HG03439 (cell line): ENCODE data around the gene TENM3.

ENCODE experiments used
- ATAC-seq: cut with Tn5 transposase; IDR thresholded peaks from one replicate; pipeline ENCODE4 v1.9.1; 2021; ENCODE audit warnings: mild to moderate bottlenecking, moderate library complexity; ENCODE audit not compliant: unreplicated experiment

TENM3 gene

GRCh38 chr4:182655340-182655739 lies 412.1 kb downstream of the TENM3 start:
- ATAC-seq: no peak

DNA sequence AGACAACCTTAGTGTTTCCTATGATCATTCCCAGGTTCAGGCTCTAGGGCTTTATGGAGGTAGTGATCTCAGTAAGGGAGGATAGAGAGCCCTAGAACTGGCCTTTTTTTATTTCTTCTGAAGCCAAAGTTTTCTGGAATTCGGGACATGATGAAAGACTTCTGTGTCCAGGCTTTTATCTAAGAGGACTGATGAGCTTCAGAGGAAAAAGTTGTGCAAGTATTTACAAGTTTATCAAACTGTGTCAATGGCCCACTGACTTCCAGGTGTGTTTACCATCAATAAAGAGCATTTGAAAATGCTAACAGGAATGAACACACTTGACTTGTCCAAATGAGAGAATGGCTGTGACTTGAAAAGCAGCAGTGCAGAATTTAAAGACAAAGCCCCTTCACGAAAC lies 419.3 kb downstream of the TENM3 start:
- ATAC-seq: no peak

DNA sequence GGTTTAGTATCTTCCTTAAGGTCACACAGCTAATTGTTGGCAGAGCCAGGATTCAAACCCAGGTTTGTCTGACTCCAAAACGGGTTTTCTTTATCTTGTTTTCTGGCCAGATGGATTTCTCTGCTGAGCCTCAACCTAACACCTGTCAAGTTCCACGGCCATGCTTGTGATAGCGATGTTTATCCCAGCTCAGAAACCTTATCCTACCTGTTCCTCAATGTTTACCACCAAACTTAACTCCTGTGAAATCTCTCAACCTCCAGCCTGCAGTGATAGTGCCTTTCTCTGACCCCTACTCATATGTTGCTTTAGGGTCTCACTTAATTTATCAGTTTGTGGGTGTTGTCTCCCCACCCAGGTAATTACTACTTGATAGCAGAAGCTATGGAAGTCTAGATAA lies 428.0 kb downstream of the TENM3 start:
- no peak for ATAC-seq

DNA sequence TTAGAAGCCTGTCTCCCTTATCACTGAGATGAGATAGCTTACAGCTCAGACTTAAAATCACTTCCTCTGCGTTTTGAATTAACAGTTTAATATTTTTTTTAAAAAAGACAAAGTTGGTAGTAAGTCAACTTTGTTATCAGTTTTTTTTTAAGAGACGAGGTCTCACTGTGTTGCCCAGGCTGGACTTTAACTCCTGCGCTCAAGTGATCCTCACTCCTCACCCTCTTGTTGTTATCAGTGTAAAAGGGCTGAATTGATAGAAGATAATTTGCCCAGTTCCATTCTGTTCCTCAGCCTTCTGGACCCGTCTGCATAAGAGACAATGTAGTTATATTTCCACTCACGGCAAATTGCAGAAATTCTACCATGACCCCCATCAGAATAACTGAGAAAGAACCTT lies 428.5 kb downstream of the TENM3 start:
- no peak for ATAC-seq

GRCh38 chr4:182678590-182678989 lies 435.4 kb downstream of the TENM3 start:
- no peak for ATAC-seq

DNA sequence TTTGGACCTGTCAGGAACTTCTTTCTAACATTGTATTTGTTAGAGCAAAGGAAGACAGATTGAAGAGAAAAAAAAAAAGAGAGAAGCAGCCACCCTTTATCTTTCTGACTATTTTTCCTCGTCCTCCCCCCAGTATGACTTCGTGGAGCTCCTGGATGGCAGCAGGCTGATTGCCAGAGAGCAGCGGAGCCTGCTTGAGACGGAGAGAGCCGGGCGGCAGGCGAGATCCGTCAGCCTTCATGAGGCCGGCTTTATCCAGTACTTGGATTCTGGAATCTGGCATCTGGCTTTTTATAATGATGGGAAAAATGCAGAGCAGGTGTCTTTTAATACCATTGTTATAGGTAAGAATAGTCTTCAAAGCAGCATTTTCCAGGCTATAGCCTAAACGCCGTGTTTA lies 436.3 kb downstream of the TENM3 start:
- ATAC-seq: no peak

- no peak for ATAC-seq
Observed at GRCh38 chr4:182680234-182680653, 437.0 kb downstream of the TENM3 start.

GRCh38 chr4:182683661-182684060 lies 440.5 kb downstream of the TENM3 start:
- no peak for ATAC-seq

DNA sequence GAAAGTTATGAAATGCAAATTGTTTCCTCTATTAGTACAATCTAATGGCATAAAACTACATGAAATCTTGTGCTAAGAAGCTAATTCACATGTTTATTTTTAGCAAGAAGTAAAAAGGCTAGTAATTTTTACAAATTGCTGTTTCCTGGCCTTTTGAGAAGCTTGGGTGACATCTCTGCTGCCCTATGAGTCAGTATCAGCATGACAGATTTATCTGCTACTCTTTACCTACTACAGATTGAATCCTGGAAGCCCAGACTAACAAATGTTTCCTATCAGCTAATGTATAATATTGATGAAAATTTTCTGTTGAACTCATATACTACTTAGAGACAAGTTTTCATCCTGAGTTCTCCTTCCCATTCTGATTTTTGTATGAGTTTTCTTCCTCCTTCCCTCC lies 441.6 kb downstream of the TENM3 start:
- ATAC-seq: no peak

- no peak for ATAC-seq
Observed at GRCh38 chr4:182688081-182688480, 444.9 kb downstream of the TENM3 start.

DNA sequence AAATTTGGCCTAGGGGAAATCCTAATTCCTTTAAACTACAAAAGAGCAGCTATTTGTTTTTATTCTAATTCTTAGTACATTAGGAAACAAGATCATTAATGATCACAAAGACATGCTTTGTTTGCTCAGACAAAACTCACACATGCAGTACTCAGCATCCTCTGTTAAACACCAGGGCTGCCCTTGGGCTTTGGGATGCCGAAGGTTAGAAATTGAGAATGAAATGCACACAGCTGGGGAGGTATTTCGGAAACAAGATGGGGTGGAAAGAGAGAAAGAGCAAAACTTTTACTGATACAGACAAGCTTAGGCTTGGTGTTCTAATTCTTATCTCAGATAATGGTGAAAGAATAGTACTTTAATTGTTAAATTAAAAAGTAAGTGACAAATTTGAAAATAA lies 451.3 kb downstream of the TENM3 start:
- no peak for ATAC-seq

- ATAC-seq: no peak
Observed at GRCh38 chr4:182695009-182695408, 451.8 kb downstream of the TENM3 start.

DNA sequence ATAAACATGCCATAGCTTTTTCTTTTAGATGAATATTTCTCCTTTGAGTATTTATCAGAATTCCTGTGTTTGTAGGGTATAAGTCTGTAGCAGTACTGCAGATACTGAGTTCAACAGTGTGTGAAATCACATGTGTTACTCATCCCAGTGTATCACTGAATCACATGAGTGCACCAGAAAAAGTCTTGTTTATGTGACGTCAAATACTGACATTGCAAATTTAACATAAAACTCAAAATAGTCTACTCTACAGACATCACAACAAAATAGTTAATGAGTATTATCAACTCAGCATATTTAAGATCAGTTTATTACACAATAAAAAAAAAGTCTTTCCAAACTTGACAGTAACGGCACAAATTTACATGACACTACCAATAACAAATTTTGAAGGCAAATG lies 452.6 kb downstream of the TENM3 start:
- ATAC-seq: no peak

DNA sequence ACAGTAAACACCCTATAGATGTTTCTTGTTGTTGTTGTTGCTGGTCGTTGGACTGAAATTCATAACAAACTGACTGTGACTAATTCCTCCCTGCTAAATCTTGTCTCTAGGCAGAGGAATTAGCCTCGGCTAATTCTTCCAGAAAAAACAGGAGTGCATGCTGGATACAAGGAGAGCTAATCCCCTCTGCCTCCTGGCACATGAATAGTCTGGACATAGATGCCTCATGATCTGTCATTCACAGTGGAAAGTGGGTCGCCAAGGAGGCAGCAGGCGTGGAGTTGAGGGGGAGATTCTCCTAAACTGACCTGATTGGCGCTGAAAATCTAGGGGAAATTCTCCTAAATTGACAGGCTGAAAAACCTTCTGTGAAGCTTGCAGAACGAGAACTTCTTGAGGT lies 453.9 kb downstream of the TENM3 start:
- ATAC-seq: no peak

DNA sequence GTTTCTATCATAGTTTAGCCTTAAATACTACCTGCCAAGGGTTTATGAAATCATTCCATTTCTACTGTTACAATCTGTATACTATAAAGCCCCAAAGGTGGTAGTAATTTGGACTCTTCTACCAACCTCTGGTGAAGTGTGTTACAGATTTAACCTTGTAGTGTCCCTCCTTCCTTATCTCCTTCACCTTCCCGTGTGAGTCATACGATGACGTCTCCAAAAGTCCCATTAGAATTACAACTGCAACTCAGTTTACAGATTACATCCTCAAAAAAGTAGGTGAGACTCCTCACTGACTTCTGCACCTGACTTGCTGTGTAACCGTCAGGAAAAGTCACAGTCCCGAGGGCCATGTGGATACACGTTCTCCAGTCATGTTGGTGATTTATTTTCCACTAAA lies 455.0 kb downstream of the TENM3 start:
- ATAC-seq: no peak

DNA sequence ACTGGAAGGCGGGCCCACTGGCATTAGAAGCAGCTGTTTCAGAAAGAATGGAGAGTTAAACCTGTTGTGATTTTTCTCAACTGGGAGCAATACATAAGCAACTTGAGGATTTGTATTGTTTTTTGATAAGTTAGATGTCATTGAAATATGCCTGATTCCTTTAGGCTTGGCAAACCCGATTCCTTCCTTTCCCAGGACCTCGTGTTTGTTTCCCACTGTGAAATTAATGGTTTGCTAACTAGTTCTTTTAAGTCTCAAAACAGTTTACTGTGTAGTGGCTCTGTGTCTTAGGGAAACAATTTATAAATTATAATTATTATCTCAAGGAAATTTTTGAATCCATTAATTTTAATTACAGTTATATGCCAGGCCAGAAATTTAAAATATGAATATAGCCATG lies 456.0 kb downstream of the TENM3 start:
- ATAC-seq: no peak

DNA sequence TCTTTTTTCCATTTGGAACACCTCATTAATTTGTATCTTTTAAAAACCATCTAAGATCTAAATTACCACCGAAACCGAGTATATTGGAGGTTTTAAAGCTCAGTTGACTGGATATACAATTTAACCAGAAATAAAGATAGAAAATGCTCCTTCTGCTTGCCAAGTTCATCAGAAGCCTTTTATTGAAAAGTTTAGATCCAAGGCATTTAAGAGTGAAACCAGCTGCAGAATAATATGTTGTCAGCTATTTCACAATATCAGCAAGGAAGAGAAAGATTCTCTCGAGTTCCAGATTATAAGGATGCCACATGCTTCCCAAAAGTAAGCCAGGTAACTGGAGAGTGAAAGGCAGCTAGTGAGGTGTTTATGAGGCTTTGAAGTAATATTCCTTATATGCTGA lies 456.6 kb downstream of the TENM3 start:
- no peak for ATAC-seq

DNA sequence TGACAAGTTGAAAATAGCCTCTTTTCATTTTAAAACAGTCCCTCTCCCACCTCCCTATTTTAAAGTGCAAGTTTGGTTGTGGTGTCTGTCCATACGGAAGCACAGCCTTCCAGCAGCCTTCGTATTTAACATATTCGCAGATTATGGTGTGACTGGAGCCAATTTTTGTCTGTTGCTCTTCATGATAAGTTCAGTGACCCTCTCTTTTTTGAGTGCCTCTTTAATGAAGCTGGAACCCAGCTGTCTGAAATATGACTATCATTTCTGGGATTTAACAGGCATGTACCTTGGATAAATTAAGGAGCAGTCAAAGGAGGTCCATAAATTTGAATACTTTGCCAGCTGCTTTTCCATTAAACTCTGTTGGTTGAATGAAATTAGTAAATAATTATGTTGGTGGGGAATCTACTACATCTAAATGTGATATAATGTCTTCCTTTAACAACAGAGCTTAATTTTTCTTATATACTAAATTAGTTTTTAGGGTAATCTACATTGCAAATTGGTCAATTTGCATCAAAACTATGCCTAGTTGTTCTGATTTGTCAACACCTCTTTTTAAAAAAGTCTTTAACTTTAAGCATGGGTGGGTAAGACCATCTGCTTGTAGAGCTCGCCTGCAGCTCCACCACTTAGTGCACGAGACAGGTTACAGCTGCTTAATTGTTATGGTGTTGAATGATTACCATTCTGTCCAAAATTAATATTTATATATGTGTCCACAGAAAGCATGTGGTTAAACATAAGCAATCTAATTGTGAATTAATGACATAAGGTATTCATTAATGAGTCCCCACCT lies 457.4 kb downstream of the TENM3 start:
- no peak for ATAC-seq

- no peak for ATAC-seq
Observed at GRCh38 chr4:182704077-182704476, 460.9 kb downstream of the TENM3 start.

DNA sequence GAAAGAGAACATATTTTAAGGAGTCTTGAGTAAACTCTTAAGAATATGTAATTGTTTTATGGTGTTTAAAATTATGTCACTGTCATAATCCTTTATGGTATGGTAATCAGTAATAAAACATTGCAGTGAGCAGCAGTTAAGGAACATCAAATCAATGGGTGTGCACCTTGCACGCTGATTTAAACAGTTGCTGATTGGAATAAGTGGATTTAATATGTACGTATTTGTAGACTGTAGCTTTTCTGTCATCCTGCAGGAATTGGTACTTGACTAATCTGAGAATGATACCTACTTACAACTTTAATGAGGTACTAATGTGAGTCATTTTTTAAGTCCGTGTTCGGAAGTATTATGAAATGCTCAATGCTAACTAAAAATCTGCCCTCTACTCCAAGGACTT lies 461.7 kb downstream of the TENM3 start:
- no peak for ATAC-seq

DNA sequence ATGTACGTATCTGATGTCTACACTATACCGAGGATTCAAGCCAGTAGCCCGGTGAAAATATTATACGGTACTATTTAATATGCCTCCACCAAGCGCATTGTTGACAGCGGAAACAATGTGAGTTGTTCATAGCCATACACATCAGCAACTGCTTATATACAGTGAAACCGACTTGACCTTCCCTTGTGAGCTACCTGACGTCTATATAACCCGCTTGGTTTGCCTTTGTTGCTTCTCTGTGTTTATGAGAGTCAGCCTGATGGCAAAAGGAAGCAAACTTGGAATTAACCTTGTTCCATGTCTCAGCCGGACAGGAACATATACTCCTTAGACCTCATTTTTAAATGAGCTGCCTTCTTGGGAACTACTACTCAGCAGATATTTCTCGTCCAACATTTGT lies 462.2 kb downstream of the TENM3 start:
- no peak for ATAC-seq

DNA sequence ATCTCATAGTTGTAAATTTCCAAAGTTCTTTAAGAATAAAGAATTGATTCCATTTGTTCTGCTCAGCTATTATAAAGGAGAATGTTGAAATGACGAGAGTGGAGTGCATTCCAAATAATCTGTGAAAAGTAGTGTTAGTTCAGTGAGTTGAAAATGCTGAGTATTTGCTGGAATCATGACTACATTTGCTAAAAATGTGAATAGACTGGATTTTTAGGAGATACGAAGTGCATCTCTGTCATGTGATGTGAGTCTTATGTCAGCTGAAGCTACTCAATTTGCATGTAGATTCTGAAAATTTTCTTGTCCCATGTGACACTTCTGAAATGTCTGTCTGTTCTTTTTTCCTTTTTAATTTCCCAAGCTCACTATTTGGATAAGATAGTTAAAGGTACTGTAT lies 468.0 kb downstream of the TENM3 start:
- no peak for ATAC-seq

DNA sequence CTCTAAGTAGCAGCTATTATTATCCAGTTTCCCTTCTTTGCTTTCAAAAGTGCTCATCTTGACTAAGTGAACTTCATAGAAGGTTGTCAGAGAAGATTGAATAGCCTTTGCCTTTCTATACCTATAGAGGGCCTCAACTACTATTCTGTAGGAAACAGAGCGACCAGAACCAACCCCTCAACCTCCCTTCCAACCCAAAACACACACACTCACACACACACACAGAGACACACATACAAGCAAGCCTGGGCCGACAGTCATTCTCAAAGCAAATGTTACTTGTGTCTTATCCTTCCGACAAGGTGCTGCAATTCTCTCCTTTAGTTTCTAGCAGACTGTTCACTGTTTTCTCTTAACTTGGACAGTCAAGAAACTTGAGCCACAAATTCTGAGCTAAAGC lies 472.3 kb downstream of the TENM3 start:
- ATAC-seq: no peak
